Renal cortex interstitium (tissue), 15 donors: ENCODE measurements around the gene NOD1. TPM values are rescaled to one million over a fixed set of nuclear protein-coding genes. Genes with fewer than 3 reads are reported as not detected.
A peak's percentile ranks its signal among the peaks of the same experiment; 100 is the strongest.
"Not testable (repeated sequence)": the region's sequence is repeated elsewhere in the genome, so short reads cannot be mapped to it uniquely, and the experiment has no call there.

Source experiments
- DNase-seq, 11 donors: peaks; one replicate each; pipeline ENCODE4 v3.0.0-alpha.2; 2013; ENCODE audit warnings: low read depth in 9 of 11, low spot score in 4 of 11; ENCODE audit errors: extremely low read depth in 1 of 11
- long read RNA-seq, 16 experiments: transcript quantifications; one replicate each; lab custom pipeline, GENCODE V29; 2026
- polyA plus RNA-seq, 3 donors: library from polyadenylated mRNA; unstranded; fragments of 120-200 nt; gene quantifications; one replicate each; pipeline ENCODE4 v1.2.1, GENCODE V29; 2013; ENCODE audit not compliant: insufficient read length in 3 of 3

NOD1 gene
- 10 to 100 TPM in 1 of 3 donors, 1 to 10 TPM in 2; 7.6 to 11.0 (median 9.6) TPM for polyA plus RNA-seq
- long read RNA-seq, donor 1, result 0 reads
- long read RNA-seq, donor 2, result 0 reads
- long read RNA-seq, donor 3, partial matches to known transcripts, result 0 of 2 reads
- long read RNA-seq, donor 3, other reads (novel, unspliced or antisense), result 0 of 2 reads
- long read RNA-seq, donor 4, full-length matches to known transcripts, result 1 of 1 reads
- long read RNA-seq, donor 4, partial matches to known transcripts, result 0 of 1 reads
- long read RNA-seq, donor 4, other reads (novel, unspliced or antisense), result 0 of 1 reads
- long read RNA-seq, donor 5, result 0 reads
- long read RNA-seq, donor 6, partial matches to known transcripts, result 0 of 2 reads
- long read RNA-seq, donor 6, other reads (novel, unspliced or antisense), result 0 of 2 reads
- long read RNA-seq, donor 7, result 0 reads
- long read RNA-seq, donor 8, result 0 reads
- long read RNA-seq, donor 9, result 0 reads
- long read RNA-seq, donor 10, result 0 reads
- long read RNA-seq, donor 11, result 0 reads
- long read RNA-seq, donor 12, result 0 reads
- long read RNA-seq, donor 13, result 0 reads
- long read RNA-seq, donor 14, result 0 reads
- long read RNA-seq, donor 15, partial matches to known transcripts, result 0 of 1 reads
- long read RNA-seq, donor 15, other reads (novel, unspliced or antisense), result 0 of 1 reads
- long read RNA-seq, donor 16, partial matches to known transcripts, result 0 of 1 reads
- long read RNA-seq, donor 16, other reads (novel, unspliced or antisense), result 0 of 1 reads

GRCh38 chr7:30478349-30479201, at the start of gene NOD1:
Gene NOD1 (minus strand): TSS chr7:30478784. CDS start chr7:30456921, 21,863 bp downstream.
- peak in 6 of 11 donors; percentile 42 to 71 (median 58) for DNase-seq

- not testable (repeated sequence) for DNase-seq
Measured at GRCh38 chr7:30527297-30527696, 48.7 kb upstream of the NOD1 start.

- DNase-seq, result no peak
Measured at GRCh38 chr7:30526163-30526562, 47.6 kb upstream of the NOD1 start.

GRCh38 chr7:30525429-30525828, 46.8 kb upstream of the NOD1 start:
- DNase-seq, result no peak

- no peak for DNase-seq
Measured at GRCh38 chr7:30524545-30524944, 46.0 kb upstream of the NOD1 start.

- no peak for DNase-seq
Measured at GRCh38 chr7:30523466-30523865, 44.9 kb upstream of the NOD1 start.

- no peak for DNase-seq
Measured at GRCh38 chr7:30522159-30522558, 43.6 kb upstream of the NOD1 start.

GRCh38 chr7:30521532-30521931, 42.9 kb upstream of the NOD1 start:
- no peak for DNase-seq

- no peak for DNase-seq
Measured at GRCh38 chr7:30519122-30519521, 40.5 kb upstream of the NOD1 start.

GRCh38 chr7:30515761-30516160, 37.2 kb upstream of the NOD1 start:
- no peak for DNase-seq

- no peak for DNase-seq
Measured at GRCh38 chr7:30514776-30515175, 36.2 kb upstream of the NOD1 start.

- no peak for DNase-seq
Measured at GRCh38 chr7:30514177-30514576, 35.6 kb upstream of the NOD1 start.

GRCh38 chr7:30513762-30514161, 35.2 kb upstream of the NOD1 start:
- no peak for DNase-seq

- DNase-seq, result no peak
Measured at GRCh38 chr7:30511973-30512662, 33.5 kb upstream of the NOD1 start.

- no peak for DNase-seq
Measured at GRCh38 chr7:30511494-30511893, 32.9 kb upstream of the NOD1 start.

- peak in 4 of 11 donors; percentile 10 to 18 (median 12) for DNase-seq
Measured at GRCh38 chr7:30510124-30511075, 31.8 kb upstream of the NOD1 start.

GRCh38 chr7:30509171-30509857, 30.7 kb upstream of the NOD1 start:
- not testable (repeated sequence) for DNase-seq
